DND-41 (cell line): ENCODE data around the gene C16orf74.

Experiments
- ATAC-seq: fragments of 200-7000 bp; cut with Tn5 transposase; 3 replicates; pipeline ENCODE4 v1.9.1; 2021; ENCODE audit warnings: low read depth; ENCODE audit not compliant: insufficient read depth
- DNase-seq: peaks from one replicate; pipeline ENCODE4 v3.0.0-alpha.2; 2020
- H2AFZ ChIP-seq: 2 replicates; pipeline ENCODE4 v1.6.0; 2012; ENCODE audit warnings: low read depth, low read length
- H3K27ac ChIP-seq: 2 replicates; pipeline ENCODE4 v1.5.1; 2012; ENCODE audit warnings: low read length, inconsistent platforms
- H3K27me3 ChIP-seq: fragments of 200-600 bp; sonication (generic); 2 replicates; pipeline ENCODE4 v1.6.0; 2012; ENCODE audit warnings: low read length, mild to moderate bottlenecking, inconsistent platforms; ENCODE audit not compliant: insufficient read depth, poor library complexity
- H3K36me3 ChIP-seq: 2 replicates; pipeline ENCODE4 v1.5.1; 2012; ENCODE audit warnings: low read length, inconsistent platforms; ENCODE audit not compliant: insufficient read depth
- H3K4me1 ChIP-seq: 2 replicates; pipeline ENCODE4 v1.5.1; 2012; ENCODE audit warnings: mild to moderate bottlenecking, low read length; ENCODE audit not compliant: insufficient read depth
- H3K4me2 ChIP-seq: 2 replicates; pipeline ENCODE4 v1.6.0; 2012; ENCODE audit warnings: mild to moderate bottlenecking, moderate library complexity, low read length, inconsistent platforms; ENCODE audit not compliant: insufficient read depth
- H3K4me3 ChIP-seq, 2 experiments: fragments of 200-600 bp in 1 of 2; shearing (Covaris generic) in 1 of 2; 2 replicates each; pipeline ENCODE4 v1.5.1; 2012 to 2016; ENCODE audit warnings: inconsistent platforms in 2 of 2, low read length in 2 of 2, mild to moderate bottlenecking in 2 of 2, low read depth in 1 of 2, moderate library complexity in 1 of 2
- H3K79me2 ChIP-seq: 2 replicates; pipeline ENCODE4 v1.6.0; 2012; ENCODE audit warnings: low read length, inconsistent platforms; ENCODE audit not compliant: insufficient read depth
- H3K9ac ChIP-seq: 2 replicates; pipeline ENCODE4 v1.6.0; 2012; ENCODE audit warnings: low read depth, mild to moderate bottlenecking, inconsistent platforms, low read length, moderate library complexity
- H3K9me3 ChIP-seq: 2 replicates; pipeline ENCODE4 v1.5.1; 2012; ENCODE audit warnings: low read length, moderate library complexity, mild to moderate bottlenecking, inconsistent platforms; ENCODE audit not compliant: insufficient read depth, severe bottlenecking
- H4K20me1 ChIP-seq: 2 replicates; pipeline ENCODE4 v1.6.0; 2012; ENCODE audit warnings: low read length; ENCODE audit not compliant: insufficient read depth
- CTCF ChIP-seq: IDR thresholded peaks from 2 replicates; pipeline ENCODE4 v1.5.1; 2012; ENCODE audit warnings: borderline replicate concordance, low read length, moderate library complexity, mild to moderate bottlenecking; ENCODE audit not compliant: poor library complexity, severe bottlenecking; ENCODE audit errors: extremely low read depth
- EZH2 ChIP-seq: IDR thresholded peaks from 3 replicates; pipeline ENCODE4 v1.6.1; 2012; ENCODE audit warnings: borderline replicate concordance, low read depth, mild to moderate bottlenecking, moderate library complexity, low read length, inconsistent platforms; ENCODE audit not compliant: severe bottlenecking

Gene C16orf74

GRCh38 chr16:85729452-85730185, 21.3 kb downstream of the C16orf74 start:
- H3K79me2 ChIP-seq: no peaks in the 10 kb centered on the region
- no peak overlapping the region for H3K4me3 ChIP-seq
- H3K9me3 ChIP-seq: no peaks in the 10 kb centered on the region
- DNase-seq (no peak), ATAC-seq (no peak)
- H3K27ac ChIP-seq: no peak overlapping the region
- H3K36me3 ChIP-seq: no peaks in the 10 kb centered on the region
- H3K9ac ChIP-seq: no peak overlapping the region
- H3K4me2 ChIP-seq: no peak overlapping the region
- TF ChIP-seq EZH2: no peak
- H3K27me3 ChIP-seq: peaks cover 4% of the 10 kb centered on the region
- no peaks in the 10 kb centered on the region for H3K4me1 ChIP-seq
- H4K20me1 ChIP-seq: no peaks in the 10 kb centered on the region
- H2AFZ ChIP-seq: no peak overlapping the region

- ATAC-seq (no peak), DNase-seq (no peak)
- Histone ChIP-seq H3K4me1 (no peaks in the 10 kb centered on the region), H2AFZ (no peak overlapping the region), H3K27ac (no peak overlapping the region), H4K20me1 (no peaks in the 10 kb centered on the region), H3K4me2 (no peak overlapping the region), H3K9me3 (no peaks in the 10 kb centered on the region), H3K4me3 (no peak overlapping the region), H3K27me3 (peaks cover 4% of the 10 kb centered on the region), H3K36me3 (no peaks in the 10 kb centered on the region), H3K79me2 (no peaks in the 10 kb centered on the region), H3K9ac (no peak overlapping the region)
- TF ChIP-seq EZH2: no peak
- peak; percentile 37 for TF ChIP-seq CTCF
These were observed 22.0 kb downstream of the C16orf74 start for GRCh38 chr16:85728879-85729278.

GRCh38 chr16:85724936-85725335, 26.0 kb downstream of the C16orf74 start:
- Histone ChIP-seq H3K4me3 (no peak overlapping the region), H3K9me3 (no peaks in the 10 kb centered on the region), H3K79me2 (no peaks in the 10 kb centered on the region), H3K4me1 (no peaks in the 10 kb centered on the region), H4K20me1 (no peaks in the 10 kb centered on the region), H3K27me3 (peaks cover 4% of the 10 kb centered on the region), H3K36me3 (no peaks in the 10 kb centered on the region), H3K9ac (no peak overlapping the region), H3K27ac (no peak overlapping the region), H2AFZ (no peak overlapping the region), H3K4me2 (no peak overlapping the region)
- ATAC-seq (no peak), DNase-seq (no peak)
- TF ChIP-seq EZH2: no peak
- no peak for TF ChIP-seq CTCF

- Histone ChIP-seq H3K27me3 (peaks cover 4% of the 10 kb centered on the region), H2AFZ (no peak overlapping the region)
- no peak for DNase-seq
These were observed 26.6 kb downstream of the C16orf74 start for GRCh38 chr16:85724126-85724879.

More at GRCh38 chr16:85724126-85724879, 26.6 kb downstream of the C16orf74 start:
- no peaks in the 10 kb centered on the region for H3K79me2 ChIP-seq
- no peaks in the 10 kb centered on the region for H4K20me1 ChIP-seq
- no peaks in the 10 kb centered on the region for H3K9me3 ChIP-seq
- H3K4me2 ChIP-seq: no peak overlapping the region
- no peak overlapping the region for H3K27ac ChIP-seq
- no peaks in the 10 kb centered on the region for H3K36me3 ChIP-seq
- no peak for ATAC-seq
- H3K4me3 ChIP-seq: no peak overlapping the region
- no peak for TF ChIP-seq EZH2
- TF ChIP-seq CTCF: no peak
- no peaks in the 10 kb centered on the region for H3K4me1 ChIP-seq
- no peak overlapping the region for H3K9ac ChIP-seq
